Fibroblast of skin of abdomen (primary cell): ENCODE results near the gene SCARF2.
"Not testable (repeated sequence)": the region's sequence is repeated elsewhere in the genome, so short reads cannot be mapped to it uniquely, and the experiment has no call there.

Source experiments
- DNase-seq: peaks from one replicate; pipeline ENCODE4 v3.0.0-alpha.2; 2013

SCARF2 gene

DNA sequence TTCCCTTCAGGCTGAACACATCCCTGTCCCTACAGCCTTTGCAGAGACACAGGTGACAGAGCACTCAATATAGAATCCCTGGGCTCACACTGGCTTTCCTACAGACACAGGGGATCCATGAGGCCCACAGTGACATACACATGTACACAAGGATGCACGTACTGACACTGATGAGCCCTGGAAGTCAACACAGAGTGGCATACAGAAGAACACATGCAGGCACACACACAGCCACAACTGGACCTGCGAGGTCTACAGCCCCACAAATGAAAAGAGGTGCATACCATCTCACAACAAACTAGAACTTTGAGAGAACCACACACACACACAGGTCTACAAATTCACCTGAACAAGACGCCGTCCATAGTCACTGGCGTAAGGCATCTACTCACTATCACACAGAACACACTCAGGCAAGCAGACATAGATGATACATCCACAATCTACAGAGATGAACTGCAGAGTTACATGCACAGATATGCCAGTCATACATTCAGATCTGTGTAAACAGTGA, 47.2 kb downstream of the SCARF2 start:
- no peak for DNase-seq

DNA sequence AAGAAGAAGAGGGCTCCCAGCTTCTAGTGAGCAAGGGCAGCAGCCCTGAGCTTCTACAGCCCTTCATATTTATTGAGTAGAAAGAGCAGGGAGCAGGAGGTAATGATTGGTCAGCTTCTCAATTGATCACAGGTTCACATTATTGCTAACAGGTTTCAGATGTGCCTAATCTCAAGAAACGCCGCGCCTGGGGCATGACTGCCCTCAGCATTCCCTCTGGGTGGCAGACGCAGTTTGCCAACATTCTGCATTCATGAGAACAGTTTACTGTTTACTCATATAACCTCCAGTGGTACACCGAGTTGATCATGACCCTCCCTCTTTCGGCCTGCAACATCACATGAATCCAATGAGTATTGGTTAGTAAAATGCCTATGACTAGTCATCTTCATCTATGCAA, 48.3 kb downstream of the SCARF2 start:
- no peak for DNase-seq

GRCh38 chr22:20388200-20388599, 49.4 kb downstream of the SCARF2 start:
- DNase-seq, result no peak

DNA sequence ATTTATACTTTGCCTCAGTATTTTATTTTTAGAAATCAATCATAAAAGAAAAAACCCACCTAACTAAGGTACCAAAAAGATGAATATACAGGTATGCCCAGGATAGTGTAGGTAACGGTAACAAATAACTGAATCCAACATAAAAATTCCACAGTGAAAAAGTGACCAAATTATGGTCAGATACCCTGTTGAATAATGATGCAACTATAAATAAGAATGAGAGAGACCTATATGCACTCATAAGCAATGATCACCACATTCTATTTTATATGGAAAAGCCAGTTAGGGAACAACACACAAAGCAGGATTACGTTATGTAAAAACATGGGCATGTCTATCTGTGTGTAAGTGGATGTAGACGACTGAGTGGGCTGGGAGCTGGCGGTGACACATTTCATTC, 50.7 kb downstream of the SCARF2 start:
- DNase-seq, result no peak

DNA sequence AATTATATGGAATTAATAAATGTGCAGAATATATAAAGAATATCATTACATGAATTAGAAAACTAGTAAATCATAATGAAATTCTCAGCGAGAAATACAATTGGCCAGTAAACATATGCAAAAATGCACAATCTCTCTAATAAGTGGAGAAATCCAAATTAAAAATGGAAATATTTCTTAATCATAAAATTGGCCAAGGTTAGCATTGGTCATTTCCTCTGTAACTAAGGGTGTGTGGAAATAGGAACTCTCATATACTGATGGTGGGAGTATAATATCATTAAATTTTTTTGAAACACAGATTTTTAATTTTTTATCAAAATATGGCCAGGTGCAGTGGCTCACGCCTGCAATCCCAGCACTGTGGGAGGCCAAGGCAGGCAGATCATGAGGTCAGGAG, 51.3 kb downstream of the SCARF2 start:
- no peak for DNase-seq

DNA sequence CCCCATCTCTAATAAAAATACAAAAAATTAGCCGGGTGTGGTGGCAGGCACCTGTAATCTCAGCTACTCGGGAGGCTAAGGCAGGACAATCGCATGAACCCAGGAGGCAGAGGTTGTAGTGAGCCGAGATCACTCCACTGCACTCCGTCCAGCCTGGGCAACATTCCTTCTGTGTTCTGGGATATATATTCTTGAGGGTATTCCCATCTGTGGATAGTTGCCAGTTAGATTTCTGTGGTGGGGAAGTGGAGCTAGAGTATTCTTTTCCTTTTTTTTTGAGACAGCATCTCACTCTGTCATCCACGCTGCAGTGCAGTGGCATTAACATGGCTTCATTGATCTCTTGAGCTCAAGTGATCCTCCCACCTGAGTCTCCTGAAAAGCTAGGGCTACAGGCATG, 52.8 kb downstream of the SCARF2 start:
- no peak for DNase-seq

GRCh38 chr22:20384171-20384570, 53.5 kb downstream of the SCARF2 start:
- no peak for DNase-seq

DNA sequence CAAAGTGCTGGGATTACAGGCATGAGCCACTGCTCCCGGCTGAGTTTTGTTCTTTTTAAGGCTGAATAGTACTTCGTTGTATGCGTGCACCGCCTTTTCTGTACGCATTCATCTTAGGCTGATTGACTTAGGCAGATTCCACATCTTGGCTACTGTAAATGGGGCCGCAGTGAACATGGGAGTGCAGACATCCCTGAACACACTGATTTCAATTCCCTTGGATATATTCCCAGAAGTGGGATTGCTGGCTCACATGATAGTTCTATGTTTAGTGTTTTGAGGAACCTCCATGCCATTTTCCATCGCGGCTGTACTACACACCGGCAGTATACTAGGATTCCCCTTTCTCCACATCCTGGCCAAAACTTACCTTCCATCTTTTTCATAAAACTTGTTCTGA, 54.1 kb downstream of the SCARF2 start:
- DNase-seq, result no peak

GRCh38 chr22:20380486-20380885, 57.1 kb downstream of the SCARF2 start:
- no peak for DNase-seq

DNA sequence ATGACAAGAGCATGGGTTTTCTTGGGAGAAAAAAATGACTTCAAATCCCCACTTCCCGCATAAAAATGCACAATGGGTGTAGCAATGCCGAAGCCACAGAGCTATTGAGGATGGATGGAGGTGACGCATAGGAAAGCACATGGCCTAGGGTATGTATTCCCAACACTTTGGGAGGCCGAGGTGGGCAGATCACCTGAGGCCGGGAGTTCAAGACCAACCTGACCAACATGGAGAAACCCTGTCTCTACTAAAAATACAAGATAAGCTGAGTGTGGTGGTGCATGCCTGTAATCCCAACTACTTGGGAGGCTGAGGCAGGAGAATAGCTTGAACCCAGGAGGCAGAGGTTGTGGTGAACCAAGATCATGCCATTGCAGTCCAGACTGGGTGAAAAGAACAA, 58.9 kb downstream of the SCARF2 start:
- not testable (repeated sequence) for DNase-seq

DNA sequence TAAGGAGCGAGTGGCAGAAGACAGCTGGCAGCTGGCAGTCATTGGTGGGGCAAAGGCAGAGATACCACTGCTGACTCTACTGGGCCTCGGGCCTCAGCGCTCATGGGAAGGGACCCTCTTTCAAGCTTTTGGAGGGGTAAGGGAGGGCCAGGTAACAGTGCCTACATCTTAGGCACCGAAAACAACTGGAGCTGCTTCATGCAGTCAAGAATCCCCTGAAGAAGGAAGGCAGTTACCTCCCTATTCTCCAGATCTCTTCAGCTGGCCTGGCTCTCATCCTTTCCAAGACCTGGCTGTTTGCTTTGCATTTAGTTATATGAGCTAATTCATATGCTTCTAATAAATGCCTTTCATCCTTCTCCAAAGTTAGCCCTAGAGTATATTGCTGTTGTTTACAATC, 59.5 kb downstream of the SCARF2 start:
- no peak for DNase-seq

- not testable (repeated sequence) for DNase-seq
Measured at GRCh38 chr22:20376983-20377382, 60.6 kb downstream of the SCARF2 start.

DNA sequence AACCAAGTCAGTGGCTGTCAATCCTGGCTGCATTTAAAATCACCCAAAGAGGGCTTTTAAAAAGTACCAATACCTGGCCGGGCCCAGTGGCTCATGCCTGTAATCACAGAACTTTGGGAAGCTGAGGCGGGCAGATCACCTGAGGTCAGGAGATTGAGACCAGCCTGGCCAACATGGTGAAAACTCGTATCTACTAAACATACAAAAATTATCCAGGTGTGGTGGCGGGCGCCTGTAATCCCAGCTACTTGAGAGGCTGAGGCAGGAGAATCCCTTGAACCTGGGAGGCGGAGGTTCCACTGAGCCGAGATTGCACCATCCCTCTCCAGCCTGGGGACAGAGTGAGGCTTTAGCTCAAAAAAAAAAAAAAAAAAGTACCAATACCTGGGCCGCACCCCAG, 61.3 kb downstream of the SCARF2 start:
- not testable (repeated sequence) for DNase-seq
